Measurements from ENCODE around the gene CEMIP. TPM values are rescaled to one million over a fixed set of nuclear protein-coding genes. Genes with fewer than 3 reads are reported as not detected.
A peak's percentile ranks its signal among the peaks of the same experiment; 100 is the strongest.

CEMIP gene
- total and polyA plus RNA-seq, 11 donors: 0.04 to 9.6 (median 0.19) TPM

DNA sequence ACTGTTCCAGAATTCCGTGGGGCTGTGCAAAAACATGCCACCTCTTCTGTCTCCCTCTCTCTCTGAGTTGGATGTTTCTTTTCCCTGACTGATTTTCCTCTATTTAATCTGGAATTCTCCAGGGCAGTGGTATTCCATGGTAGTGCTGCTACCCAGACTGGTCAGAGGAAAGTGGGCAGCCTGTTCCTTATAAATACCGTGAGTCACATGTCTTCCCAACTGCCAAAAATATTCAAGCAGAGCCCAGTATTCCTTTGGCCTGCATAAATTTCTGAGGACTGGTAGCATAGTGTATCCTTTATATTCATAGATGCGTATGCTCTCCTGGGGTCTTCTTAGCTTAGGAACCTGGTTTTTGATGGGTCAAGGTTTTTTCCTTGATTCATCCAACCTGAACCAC, 40.9 kb downstream of the CEMIP start:
- TF ChIP-seq POLR2A (IDR thresholded peaks at IDR 0.05): no peak
- H3K9me3 ChIP-seq: no peaks in the 10 kb centered on the region
- H3K4me1 ChIP-seq: peaks cover 0 to 12% (median 0%) of the 10 kb centered on the region in 12 donors
- WGBS, 4 donors: 65 to 76% (median 66%) methylated on average over 3 of the region's 3 CpGs
- intact Hi-C loops (cut with DNase I): no loop called here
- ATAC-seq (peak in 1 of 4 donors; percentile 30), DNase-seq (no peak)
- no peak overlapping the region for H3K27ac ChIP-seq
- H3K27me3 ChIP-seq: peaks cover 0 to 2% (median 0%) of the 10 kb centered on the region in 9 donors
- H3K4me3 ChIP-seq: no peak overlapping the region
- H3K36me3 ChIP-seq: no peaks in the 10 kb centered on the region

DNA sequence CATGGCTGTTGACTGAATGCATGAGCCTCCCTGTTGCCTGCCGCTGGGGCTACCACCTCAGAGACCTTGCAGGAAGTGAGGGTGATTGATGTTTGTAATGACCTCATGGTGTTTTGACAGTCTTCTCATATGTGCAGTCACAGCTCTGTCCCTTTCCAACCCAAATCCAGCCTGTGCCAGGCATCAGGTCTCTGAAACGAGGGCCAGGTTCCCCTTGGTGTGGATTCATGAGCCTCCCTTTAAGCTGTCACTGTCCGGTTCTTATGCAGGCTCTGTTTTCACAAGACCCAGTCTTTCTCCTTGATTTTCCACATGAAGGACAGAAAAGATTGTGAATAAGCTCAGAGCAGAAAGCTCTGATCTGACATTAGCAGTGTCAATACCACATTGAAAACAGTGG, 43.1 kb downstream of the CEMIP start:
- DNase-seq: no peak
- intact Hi-C loops (cut with DNase I): no loop called here
- TF ChIP-seq POLR2A (IDR thresholded peaks at IDR 0.05): no peak
- TF ChIP-seq, protein P1, sequence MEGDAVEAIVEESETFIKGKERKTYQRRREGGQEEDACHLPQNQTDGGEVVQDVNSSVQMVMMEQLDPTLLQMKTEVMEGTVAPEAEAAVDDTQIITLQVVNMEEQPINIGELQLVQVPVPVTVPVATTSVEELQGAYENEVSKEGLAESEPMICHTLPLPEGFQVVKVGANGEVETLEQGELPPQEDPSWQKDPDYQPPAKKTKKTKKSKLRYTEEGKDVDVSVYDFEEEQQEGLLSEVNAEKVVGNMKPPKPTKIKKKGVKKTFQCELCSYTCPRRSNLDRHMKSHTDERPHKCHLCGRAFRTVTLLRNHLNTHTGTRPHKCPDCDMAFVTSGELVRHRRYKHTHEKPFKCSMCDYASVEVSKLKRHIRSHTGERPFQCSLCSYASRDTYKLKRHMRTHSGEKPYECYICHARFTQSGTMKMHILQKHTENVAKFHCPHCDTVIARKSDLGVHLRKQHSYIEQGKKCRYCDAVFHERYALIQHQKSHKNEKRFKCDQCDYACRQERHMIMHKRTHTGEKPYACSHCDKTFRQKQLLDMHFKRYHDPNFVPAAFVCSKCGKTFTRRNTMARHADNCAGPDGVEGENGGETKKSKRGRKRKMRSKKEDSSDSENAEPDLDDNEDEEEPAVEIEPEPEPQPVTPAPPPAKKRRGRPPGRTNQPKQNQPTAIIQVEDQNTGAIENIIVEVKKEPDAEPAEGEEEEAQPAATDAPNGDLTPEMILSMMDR (IDR thresholded peaks at IDR 0.05): no peak
- ATAC-seq: no peak
- Histone ChIP-seq H3K27me3 (no peaks in the 10 kb centered on the region), H3K4me3 (no peak overlapping the region), H3K4me1 (peaks cover 0 to 13% (median 0%) of the 10 kb centered on the region in 12 donors), H3K36me3 (no peaks in the 10 kb centered on the region), H3K27ac (no peak overlapping the region), H3K9me3 (no peaks in the 10 kb centered on the region)
- 79 to 89% (median 84%) methylated on average over 2 to 3 of the region's 3 CpGs for whole genome bisulfite sequencing, 4 donors

DNA sequence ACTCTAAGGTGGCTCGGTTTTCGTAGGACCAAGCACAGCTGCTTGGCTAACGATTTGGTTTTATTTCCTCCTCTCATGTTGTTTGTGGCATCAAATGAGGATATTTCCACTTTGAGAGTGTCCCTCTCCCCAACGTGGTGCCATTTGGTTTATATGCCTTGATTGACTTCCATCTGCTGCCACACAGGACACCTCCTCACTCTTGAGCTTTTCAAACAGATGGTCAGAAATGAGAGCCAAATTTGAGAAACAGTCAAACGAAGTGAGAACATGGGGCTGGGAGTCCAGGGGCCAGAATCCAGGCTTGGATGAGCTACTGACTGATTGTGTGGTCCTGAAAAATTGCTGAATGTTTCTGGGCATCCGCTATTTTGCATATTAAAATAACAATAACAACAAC, 43.5 kb downstream of the CEMIP start:
- DNase-seq (no peak), ATAC-seq (no peak)
- WGBS, 4 donors: 78 to 82% (median 79%) methylated on average over 6 of the region's 6 CpGs
- Histone ChIP-seq H3K36me3 (no peaks in the 10 kb centered on the region), H3K27ac (no peak overlapping the region), H3K9me3 (no peaks in the 10 kb centered on the region), H3K4me3 (no peak overlapping the region), H3K27me3 (no peaks in the 10 kb centered on the region), H3K4me1 (peaks cover 0 to 13% (median 0%) of the 10 kb centered on the region in 12 donors)
- no peak for TF ChIP-seq POLR2A (IDR thresholded peaks at IDR 0.05)
- TF ChIP-seq, protein P1 (IDR thresholded peaks at IDR 0.05): no peak
- intact Hi-C loops (cut with DNase I): no loop called here

DNA sequence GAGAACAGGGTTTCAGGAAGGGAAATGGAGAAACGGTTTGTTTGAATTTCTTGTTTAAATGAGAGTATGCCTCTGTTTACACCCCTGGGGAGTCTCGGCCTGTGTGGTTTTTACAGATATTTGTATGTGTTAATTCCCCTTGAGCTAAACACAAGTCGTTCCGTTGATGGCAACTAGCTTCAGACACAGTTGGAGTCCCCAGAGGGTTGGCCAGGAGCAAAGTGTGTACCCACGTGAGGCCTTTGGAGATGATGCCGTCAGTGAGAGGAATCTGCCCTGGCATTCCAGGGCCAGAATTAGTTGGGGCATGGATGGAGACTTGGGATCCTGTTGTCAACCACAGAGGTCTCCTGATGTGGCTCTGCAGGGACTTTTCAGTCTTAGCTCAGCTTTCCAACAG, 44.0 kb downstream of the CEMIP start:
- WGBS, 4 donors: 62 to 67% (median 65%) methylated on average over 6 of the region's 6 CpGs
- intact Hi-C loops (cut with DNase I): no loop called here

More for the DNA sequence above, 44.0 kb downstream of the CEMIP start:
- Histone ChIP-seq H3K36me3 (no peaks in the 10 kb centered on the region), H3K9me3 (no peaks in the 10 kb centered on the region), H3K4me3 (no peak overlapping the region), H3K4me1 (peaks cover 0 to 13% (median 0%) of the 10 kb centered on the region in 12 donors), H3K27me3 (no peaks in the 10 kb centered on the region), H3K27ac (no peak overlapping the region)
- DNase-seq: no peak
- no peak for ATAC-seq
- no peak for TF ChIP-seq POLR2A (IDR thresholded peaks at IDR 0.05)
- TF ChIP-seq, protein P1 (IDR thresholded peaks at IDR 0.05): no peak
